Suprapubic skin (tissue), 4 donors: ENCODE data around the gene FSCB. TPM values are rescaled to one million over a fixed set of nuclear protein-coding genes. Genes with fewer than 3 reads are reported as not detected.

ENCODE experiments used
- DNase-seq, 2 donors: peaks; one replicate each; pipeline ENCODE4 v3.0.0-alpha.2; 2019; ENCODE audit warnings: low spot score in 2 of 2
- H3K27ac ChIP-seq: fragments of 200-600 bp; sonication (generic); one replicate; pipeline ENCODE4 v1.5.1; 2019
- H3K27me3 ChIP-seq: fragments of 200-600 bp; sonication (generic); one replicate; pipeline ENCODE4 v1.5.1; 2019
- H3K36me3 ChIP-seq: fragments of 200-600 bp; sonication (generic); one replicate; pipeline ENCODE4 v1.5.1; 2019
- H3K4me1 ChIP-seq: fragments of 200-600 bp; sonication (generic); one replicate; pipeline ENCODE4 v1.5.1; 2019
- H3K4me3 ChIP-seq: fragments of 200-600 bp; sonication (generic); one replicate; pipeline ENCODE4 v1.5.1; 2019; ENCODE audit warnings: mild to moderate bottlenecking
- H3K9me3 ChIP-seq: fragments of 200-600 bp; sonication (generic); one replicate; pipeline ENCODE4 v1.5.1; 2019
- CTCF ChIP-seq, 2 donors: fragments of 200-600 bp in 1 of 2; fragments of 450-650 bp in 1 of 2; sonication (generic) in 1 of 2; IDR thresholded peaks; one replicate each; pipeline ENCODE4 v1.5.1; 2016 to 2019; ENCODE audit warnings: antibody characterized with exemption in 2 of 2, mild to moderate bottlenecking in 1 of 2, moderate library complexity in 1 of 2
- EP300 ChIP-seq: sonication (generic); formaldehyde crosslinking; IDR thresholded peaks from one replicate; pipeline ENCODE4 v1.6.1; 2017; ENCODE audit warnings: antibody characterized with exemption
- POLR2A ChIP-seq, 2 donors: fragments of 450-650 bp; IDR thresholded peaks; one replicate each; pipeline ENCODE4 v1.6.1; 2017; ENCODE audit warnings: antibody characterized with exemption in 2 of 2, mild to moderate bottlenecking in 2 of 2, moderate library complexity in 2 of 2
- POLR2AphosphoS5 ChIP-seq, 3 donors: sonication (generic); formaldehyde crosslinking; IDR thresholded peaks; one replicate each; pipeline ENCODE4 v1.6.1; 2017; ENCODE audit warnings: antibody characterized with exemption in 3 of 3
- WGBS: methylation state at CpG from one replicate; pipeline ENCODE4 v1.1.5; 2018; 5-methylcytosine and 5-hydroxymethylcytosine counted together
- total RNA-seq, 4 donors: library from RNA; depleted of rRNA; stranded (reverse); fragments of >200 nt; gene quantifications; one replicate each; pipeline ENCODE4 v1.1.0, GENCODE V29; 2016

The FSCB gene
- total RNA-seq, 4 donors from 2014 or later, result not detected

GRCh38 chr14:44490966-44491365, 16.1 kb downstream of the FSCB start:
- Histone ChIP-seq H3K9me3 (no peaks in the 10 kb centered on the region), H3K27ac (no peak overlapping the region), H3K4me3 (no peak overlapping the region), H3K36me3 (no peaks in the 10 kb centered on the region), H3K4me1 (no peaks in the 10 kb centered on the region), H3K27me3 (no peaks in the 10 kb centered on the region)
- 78% methylated on average over 2 of the region's 2 CpGs for WGBS
- TF ChIP-seq POLR2AphosphoS5 (IDR thresholded peaks at IDR 0.05) (no peak), CTCF (IDR thresholded peaks at IDR 0.05) (no peak), POLR2A (IDR thresholded peaks at IDR 0.05) (no peak), EP300 (no peak)
- no peak for DNase-seq

DNA sequence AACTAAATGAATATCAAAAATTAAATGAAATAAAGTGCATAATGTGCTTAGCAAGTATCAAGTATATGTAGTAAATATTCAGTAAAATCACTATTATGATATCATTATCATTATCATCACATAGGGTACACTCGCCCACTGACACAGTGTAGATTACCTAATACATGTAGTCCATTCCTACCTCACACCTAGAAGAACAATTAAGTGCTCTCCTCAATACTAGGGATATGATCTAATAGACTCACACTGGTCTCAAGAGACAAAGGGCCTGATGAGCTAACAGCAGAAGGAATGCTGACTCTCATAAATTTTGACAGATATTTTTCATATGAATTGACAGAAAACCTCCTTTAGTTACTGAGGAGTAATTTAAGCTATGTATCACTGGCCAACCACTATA, 29.1 kb downstream of the FSCB start:
- TF ChIP-seq POLR2A (IDR thresholded peaks at IDR 0.05), result no peak
- no peak for TF ChIP-seq CTCF (IDR thresholded peaks at IDR 0.05)
- TF ChIP-seq EP300, result no peak
- TF ChIP-seq POLR2AphosphoS5 (IDR thresholded peaks at IDR 0.05), result no peak
- no peaks in the 10 kb centered on the region for H3K9me3 ChIP-seq
- H3K27ac ChIP-seq, result no peak overlapping the region
- DNase-seq, result no peak
- H3K36me3 ChIP-seq, result no peaks in the 10 kb centered on the region
- 81% methylated on average over 1 of the region's 1 CpG for WGBS
- H3K4me3 ChIP-seq, result no peak overlapping the region
- H3K27me3 ChIP-seq, result no peaks in the 10 kb centered on the region
- H3K4me1 ChIP-seq, result no peaks in the 10 kb centered on the region

DNA sequence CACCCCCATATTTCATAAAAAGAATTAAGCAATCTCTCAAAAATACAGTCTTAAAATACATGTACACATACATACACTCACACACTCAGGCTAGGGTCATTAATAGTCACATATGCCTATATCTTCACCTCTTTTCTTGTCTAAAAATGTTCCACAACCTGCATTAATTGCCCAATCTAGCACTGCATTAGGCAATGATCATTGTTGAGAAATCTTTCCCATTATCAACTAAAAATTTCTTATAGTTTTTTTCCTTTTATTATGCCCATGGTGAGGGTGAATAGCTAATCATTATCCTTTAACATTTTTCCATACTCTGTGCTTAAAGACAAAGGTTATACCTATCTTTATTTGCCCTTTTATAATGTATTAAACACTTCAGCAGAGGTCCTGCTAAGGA, 38.3 kb downstream of the FSCB start:
- DNase-seq, result no peak
- Histone ChIP-seq H3K36me3 (no peaks in the 10 kb centered on the region), H3K27ac (no peak overlapping the region), H3K4me1 (no peaks in the 10 kb centered on the region), H3K27me3 (no peaks in the 10 kb centered on the region), H3K4me3 (no peak overlapping the region), H3K9me3 (no peaks in the 10 kb centered on the region)
- TF ChIP-seq EP300, result no peak
- TF ChIP-seq POLR2AphosphoS5 (IDR thresholded peaks at IDR 0.05), result no peak
- TF ChIP-seq POLR2A (IDR thresholded peaks at IDR 0.05), result no peak
- no peak for TF ChIP-seq CTCF (IDR thresholded peaks at IDR 0.05)

GRCh38 chr14:44463356-44464004, 43.6 kb downstream of the FSCB start:
- Histone ChIP-seq H3K9me3 (no peaks in the 10 kb centered on the region), H3K36me3 (no peaks in the 10 kb centered on the region), H3K4me1 (no peaks in the 10 kb centered on the region), H3K27ac (no peak overlapping the region), H3K4me3 (no peak overlapping the region), H3K27me3 (no peaks in the 10 kb centered on the region)
- no peak for DNase-seq
- TF ChIP-seq POLR2A (IDR thresholded peaks at IDR 0.05), result no peak
- TF ChIP-seq EP300, result no peak
- no peak for TF ChIP-seq CTCF (IDR thresholded peaks at IDR 0.05)
- TF ChIP-seq POLR2AphosphoS5 (IDR thresholded peaks at IDR 0.05), result no peak
- 50% methylated on average over 4 of the region's 4 CpGs for WGBS

DNA sequence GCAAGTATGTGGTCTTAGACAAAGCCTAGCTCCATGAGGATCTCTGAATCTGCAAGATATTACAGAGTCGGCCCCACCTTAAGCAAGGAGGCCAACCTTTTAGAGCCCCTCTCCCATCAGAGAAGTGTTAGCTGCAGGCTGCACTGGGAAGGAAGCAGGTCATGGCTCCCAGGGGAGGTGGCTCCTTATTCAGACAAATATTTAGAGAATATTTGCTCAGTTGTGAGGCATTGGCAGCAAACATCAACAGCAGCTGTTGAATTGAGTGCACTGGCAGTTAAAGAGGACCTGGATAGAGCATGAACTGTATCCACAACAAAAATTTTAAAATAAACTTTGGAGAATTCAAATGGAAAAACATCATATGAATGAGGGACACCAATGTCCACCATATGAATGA, 44.7 kb downstream of the FSCB start:
- Histone ChIP-seq H3K27ac (no peak overlapping the region), H3K4me1 (no peaks in the 10 kb centered on the region), H3K9me3 (no peaks in the 10 kb centered on the region), H3K36me3 (no peaks in the 10 kb centered on the region), H3K27me3 (no peaks in the 10 kb centered on the region), H3K4me3 (no peak overlapping the region)
- no peak for TF ChIP-seq CTCF (IDR thresholded peaks at IDR 0.05)
- no peak for DNase-seq
- WGBS, result 82% methylated on average over 1 of the region's 1 CpG
